Measurements from ENCODE around the gene PML.
A peak's percentile ranks its signal among the peaks of the same experiment; 100 is the strongest.

DNA sequence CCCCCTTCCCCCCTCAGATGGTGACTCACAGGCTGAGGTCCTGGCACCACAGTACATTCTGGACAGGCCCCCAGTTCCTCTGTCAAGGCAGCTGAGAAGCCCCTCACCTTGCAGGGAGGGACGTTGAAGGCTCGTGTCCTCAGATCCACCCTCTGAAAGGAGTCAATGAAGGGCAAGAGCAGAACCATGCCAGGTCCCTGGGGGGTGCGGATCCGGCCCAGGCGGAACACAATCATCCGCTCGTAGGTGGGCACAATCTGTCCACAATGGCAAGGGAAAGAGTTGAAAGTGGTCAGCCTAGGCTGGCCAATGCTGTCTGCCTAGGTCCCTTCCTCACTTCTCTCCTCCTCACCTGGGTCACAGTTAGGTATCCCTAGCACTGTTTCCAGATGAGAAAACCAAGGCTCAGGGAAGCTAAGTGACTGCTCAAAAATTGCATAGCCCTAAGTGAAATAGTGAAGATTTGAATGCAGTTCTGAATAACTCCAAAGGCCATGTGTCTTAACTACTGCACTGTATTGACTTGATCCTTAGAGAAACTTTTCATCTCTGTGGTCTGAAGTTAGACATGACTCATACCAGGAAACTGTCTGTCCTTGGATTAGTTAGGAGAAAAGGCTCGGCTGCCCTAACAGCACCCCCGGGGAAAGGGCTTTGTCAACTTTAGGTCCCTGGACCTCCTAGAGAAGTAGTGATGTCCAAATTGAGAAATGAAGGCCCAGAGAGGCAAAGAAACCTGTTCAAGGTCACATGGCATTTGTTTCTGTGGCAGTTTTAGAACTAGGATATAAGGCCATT is 5.3 kb upstream of the PML start:
- no peak for TF ChIP-seq POLR2A (IDR thresholded peaks at IDR 0.05)
- TF ChIP-seq, protein P1, sequence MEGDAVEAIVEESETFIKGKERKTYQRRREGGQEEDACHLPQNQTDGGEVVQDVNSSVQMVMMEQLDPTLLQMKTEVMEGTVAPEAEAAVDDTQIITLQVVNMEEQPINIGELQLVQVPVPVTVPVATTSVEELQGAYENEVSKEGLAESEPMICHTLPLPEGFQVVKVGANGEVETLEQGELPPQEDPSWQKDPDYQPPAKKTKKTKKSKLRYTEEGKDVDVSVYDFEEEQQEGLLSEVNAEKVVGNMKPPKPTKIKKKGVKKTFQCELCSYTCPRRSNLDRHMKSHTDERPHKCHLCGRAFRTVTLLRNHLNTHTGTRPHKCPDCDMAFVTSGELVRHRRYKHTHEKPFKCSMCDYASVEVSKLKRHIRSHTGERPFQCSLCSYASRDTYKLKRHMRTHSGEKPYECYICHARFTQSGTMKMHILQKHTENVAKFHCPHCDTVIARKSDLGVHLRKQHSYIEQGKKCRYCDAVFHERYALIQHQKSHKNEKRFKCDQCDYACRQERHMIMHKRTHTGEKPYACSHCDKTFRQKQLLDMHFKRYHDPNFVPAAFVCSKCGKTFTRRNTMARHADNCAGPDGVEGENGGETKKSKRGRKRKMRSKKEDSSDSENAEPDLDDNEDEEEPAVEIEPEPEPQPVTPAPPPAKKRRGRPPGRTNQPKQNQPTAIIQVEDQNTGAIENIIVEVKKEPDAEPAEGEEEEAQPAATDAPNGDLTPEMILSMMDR (IDR thresholded peaks at IDR 0.05) = no peak
- peak in 1 of 4 donors; percentile 14 for TF ChIP-seq POLR2AphosphoS5 (IDR thresholded peaks at IDR 0.05)
